ENCODE data around the gene CROCC. TPM values are rescaled to one million over a fixed set of nuclear protein-coding genes. Genes with fewer than 3 reads are reported as not detected.
A peak's percentile ranks its signal among the peaks of the same experiment; 100 is the strongest.

Gene CROCC
- total and polyA plus RNA-seq, 9 of the 15 experiments (the other 6 are each of a cell fraction or from before 2014, with no cell fraction given) = 0.17 to 15.4 (median 7.6) TPM

DNA sequence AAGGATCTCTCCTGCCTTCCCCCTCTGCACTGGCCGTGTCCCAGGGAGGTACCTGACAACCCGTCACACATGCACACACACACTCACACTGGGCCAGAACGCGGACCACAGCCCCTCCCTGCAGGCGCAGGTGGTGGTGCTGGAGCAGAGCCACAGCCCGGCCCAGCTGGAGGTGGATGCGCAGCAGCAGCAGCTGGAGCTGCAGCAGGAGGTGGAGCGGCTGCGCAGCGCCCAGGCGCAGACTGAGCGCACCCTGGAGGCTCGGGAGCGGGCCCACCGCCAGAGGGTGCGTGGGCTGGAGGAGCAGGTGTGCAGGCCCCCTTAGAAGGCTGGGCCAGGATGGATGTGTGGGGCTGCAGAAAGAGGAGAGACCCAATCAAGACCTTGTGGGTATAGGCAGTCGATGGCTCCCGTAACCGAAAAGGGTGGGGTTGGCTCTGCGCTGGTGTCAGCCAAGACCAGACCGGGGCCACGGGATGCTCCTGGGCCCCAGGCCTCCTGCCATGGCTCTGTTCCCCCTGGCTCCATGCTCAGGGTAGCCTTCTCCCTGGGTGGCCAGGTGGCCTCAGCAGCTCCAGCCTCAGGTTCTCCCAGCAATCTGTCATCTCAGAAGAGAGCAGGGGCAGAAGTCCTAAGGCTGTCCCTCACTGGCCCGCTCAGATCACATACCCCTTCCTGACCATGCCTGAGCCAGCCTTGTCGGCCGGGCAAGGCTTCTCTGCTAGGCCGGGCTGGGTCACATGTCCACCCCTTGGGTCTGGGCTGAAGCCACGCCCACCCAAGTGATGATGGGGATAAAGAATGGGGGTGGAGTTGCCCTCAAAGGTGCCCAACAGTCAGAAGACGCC, 49.8 kb downstream of the CROCC start:
- ATAC-seq (peak; percentile 61), FAIRE-seq (no peak), DNase-seq (ENCODE audit: extremely low read depth in 1 of 4, low spot score in 3 of 4) (peak in 3 of 4 experiments; percentile 24 to 65 (median 62))
- no peak overlapping the region for H3K4me3 ChIP-seq
- H3K4me2 ChIP-seq (ENCODE audit: insufficient read depth, low read length) = no peak overlapping the region
- no TSS peak for BruUV-seq (replicated peaks)
- H3K9ac ChIP-seq (ENCODE audit: insufficient read depth in 1 of 2, low read depth in 2 of 2, low read length in 2 of 2) = no peak overlapping the region
- no peaks in the 10 kb centered on the region for H3K36me3 ChIP-seq (ENCODE audit: control insufficient read depth, insufficient read depth, low read length)
- no peak overlapping the region for H2AFZ ChIP-seq (ENCODE audit: low read depth, low read length)
- peaks cover 0 to 56% of the 10 kb centered on the region in 2 experiments; a peak in 2 of 5 replicates for H3K4me1 ChIP-seq (replicated peaks in 1 of 2; ENCODE audit: control insufficient read depth in 2 of 2, insufficient read depth in 2 of 2, low read length in 2 of 2)
- in situ Hi-C loops (cut with MboI) = no loop called here
- no peaks in the 10 kb centered on the region for H3K9me3 ChIP-seq (replicated peaks; ENCODE audit: control insufficient read depth, insufficient read depth, low read depth, low read length)
- ChIA-PET CTCF (ENCODE audit: low intra/inter-chr PET ratio) (no interaction called here), POLR2A (no interaction called here)
- no peaks in the 10 kb centered on the region for H3K9me1 ChIP-seq (ENCODE audit: control insufficient read depth, insufficient read depth, low read length)
- H4K20me1 ChIP-seq (replicated peaks; ENCODE audit: control insufficient read depth, insufficient read depth, low read length) = peaks cover 12% of the 10 kb centered on the region
- intact Hi-C loops (cut with micrococcal nuclease) = no loop called here
- H3K79me2 ChIP-seq (ENCODE audit: control insufficient read depth, insufficient read depth, low read length) = no peaks in the 10 kb centered on the region
- no peak overlapping the region for H3K27ac ChIP-seq (ENCODE audit: extremely low read depth, low read depth, low read length)
- H3K27me3 ChIP-seq (ENCODE audit: control insufficient read depth in 2 of 2, insufficient read depth in 2 of 2, low read length in 2 of 2) = peaks cover 31 to 54% of the 10 kb centered on the region in 2 experiments
- 6% methylated on average over 28 of the region's 28 CpGs for WGBS (ENCODE audit: insufficient coverage, low coverage, missing lambda C conversion rate)
- TF ChIP-seq NRF1 (conservative IDR thresholded peaks at IDR 0.05 in 1 of 2, IDR thresholded peaks at IDR 0.05 in 1 of 2) = peak; percentile 82 to 86
- TF ChIP-seq MYC (IDR thresholded peaks at IDR 0.05; ENCODE audit: low read depth, low read length) = no peak
- no peak for TF ChIP-seq MYC (CRISPR knock-in tag; IDR thresholded peaks at IDR 0.05; ENCODE audit: borderline replicate concordance, low read depth)
- TF ChIP-seq ELF1 (tag; IDR thresholded peaks at IDR 0.05) = no peak
- TF ChIP-seq, protein P1, sequence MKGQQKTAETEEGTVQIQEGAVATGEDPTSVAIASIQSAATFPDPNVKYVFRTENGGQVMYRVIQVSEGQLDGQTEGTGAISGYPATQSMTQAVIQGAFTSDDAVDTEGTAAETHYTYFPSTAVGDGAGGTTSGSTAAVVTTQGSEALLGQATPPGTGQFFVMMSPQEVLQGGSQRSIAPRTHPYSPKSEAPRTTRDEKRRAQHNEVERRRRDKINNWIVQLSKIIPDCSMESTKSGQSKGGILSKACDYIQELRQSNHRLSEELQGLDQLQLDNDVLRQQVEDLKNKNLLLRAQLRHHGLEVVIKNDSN (CRISPR knock-in tag; IDR thresholded peaks at IDR 0.05) = peak; percentile 78
- TF ChIP-seq, protein P2, sequence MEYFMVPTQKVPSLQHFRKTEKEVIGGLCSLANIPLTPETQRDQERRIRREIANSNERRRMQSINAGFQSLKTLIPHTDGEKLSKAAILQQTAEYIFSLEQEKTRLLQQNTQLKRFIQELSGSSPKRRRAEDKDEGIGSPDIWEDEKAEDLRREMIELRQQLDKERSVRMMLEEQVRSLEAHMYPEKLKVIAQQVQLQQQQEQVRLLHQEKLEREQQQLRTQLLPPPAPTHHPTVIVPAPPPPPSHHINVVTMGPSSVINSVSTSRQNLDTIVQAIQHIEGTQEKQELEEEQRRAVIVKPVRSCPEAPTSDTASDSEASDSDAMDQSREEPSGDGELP (CRISPR knock-in tag; IDR thresholded peaks at IDR 0.05; ENCODE audit: borderline replicate concordance) = peak; percentile 49; the same call in 1 of the 2 replicates
- peak; percentile 76; the same call in 1 of the 2 replicates for TF ChIP-seq HDAC6 (IDR thresholded peaks at IDR 0.05; ENCODE audit: low read depth, low read length)
- 0 out of 2 replicates have a peak, but pooled peaks have one; percentile 7 for TF ChIP-seq CBFA2T2 (conservative IDR thresholded peaks at IDR 0.05)
- TF ChIP-seq, protein P3, sequence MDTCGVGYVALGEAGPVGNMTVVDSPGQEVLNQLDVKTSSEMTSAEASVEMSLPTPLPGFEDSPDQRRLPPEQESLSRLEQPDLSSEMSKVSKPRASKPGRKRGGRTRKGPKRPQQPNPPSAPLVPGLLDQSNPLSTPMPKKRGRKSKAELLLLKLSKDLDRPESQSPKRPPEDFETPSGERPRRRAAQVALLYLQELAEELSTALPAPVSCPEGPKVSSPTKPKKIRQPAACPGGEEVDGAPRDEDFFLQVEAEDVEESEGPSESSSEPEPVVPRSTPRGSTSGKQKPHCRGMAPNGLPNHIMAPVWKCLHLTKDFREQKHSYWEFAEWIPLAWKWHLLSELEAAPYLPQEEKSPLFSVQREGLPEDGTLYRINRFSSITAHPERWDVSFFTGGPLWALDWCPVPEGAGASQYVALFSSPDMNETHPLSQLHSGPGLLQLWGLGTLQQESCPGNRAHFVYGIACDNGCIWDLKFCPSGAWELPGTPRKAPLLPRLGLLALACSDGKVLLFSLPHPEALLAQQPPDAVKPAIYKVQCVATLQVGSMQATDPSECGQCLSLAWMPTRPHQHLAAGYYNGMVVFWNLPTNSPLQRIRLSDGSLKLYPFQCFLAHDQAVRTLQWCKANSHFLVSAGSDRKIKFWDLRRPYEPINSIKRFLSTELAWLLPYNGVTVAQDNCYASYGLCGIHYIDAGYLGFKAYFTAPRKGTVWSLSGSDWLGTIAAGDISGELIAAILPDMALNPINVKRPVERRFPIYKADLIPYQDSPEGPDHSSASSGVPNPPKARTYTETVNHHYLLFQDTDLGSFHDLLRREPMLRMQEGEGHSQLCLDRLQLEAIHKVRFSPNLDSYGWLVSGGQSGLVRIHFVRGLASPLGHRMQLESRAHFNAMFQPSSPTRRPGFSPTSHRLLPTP (IDR thresholded peaks at IDR 0.05; ENCODE audit: borderline replicate concordance, extremely low read depth, insufficient read length) = no peak
- TF ChIP-seq, protein P4, sequence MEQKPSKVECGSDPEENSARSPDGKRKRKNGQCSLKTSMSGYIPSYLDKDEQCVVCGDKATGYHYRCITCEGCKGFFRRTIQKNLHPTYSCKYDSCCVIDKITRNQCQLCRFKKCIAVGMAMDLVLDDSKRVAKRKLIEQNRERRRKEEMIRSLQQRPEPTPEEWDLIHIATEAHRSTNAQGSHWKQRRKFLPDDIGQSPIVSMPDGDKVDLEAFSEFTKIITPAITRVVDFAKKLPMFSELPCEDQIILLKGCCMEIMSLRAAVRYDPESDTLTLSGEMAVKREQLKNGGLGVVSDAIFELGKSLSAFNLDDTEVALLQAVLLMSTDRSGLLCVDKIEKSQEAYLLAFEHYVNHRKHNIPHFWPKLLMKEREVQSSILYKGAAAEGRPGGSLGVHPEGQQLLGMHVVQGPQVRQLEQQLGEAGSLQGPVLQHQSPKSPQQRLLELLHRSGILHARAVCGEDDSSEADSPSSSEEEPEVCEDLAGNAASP (IDR thresholded peaks at IDR 0.05) = no peak
- TF ChIP-seq, protein P5, sequence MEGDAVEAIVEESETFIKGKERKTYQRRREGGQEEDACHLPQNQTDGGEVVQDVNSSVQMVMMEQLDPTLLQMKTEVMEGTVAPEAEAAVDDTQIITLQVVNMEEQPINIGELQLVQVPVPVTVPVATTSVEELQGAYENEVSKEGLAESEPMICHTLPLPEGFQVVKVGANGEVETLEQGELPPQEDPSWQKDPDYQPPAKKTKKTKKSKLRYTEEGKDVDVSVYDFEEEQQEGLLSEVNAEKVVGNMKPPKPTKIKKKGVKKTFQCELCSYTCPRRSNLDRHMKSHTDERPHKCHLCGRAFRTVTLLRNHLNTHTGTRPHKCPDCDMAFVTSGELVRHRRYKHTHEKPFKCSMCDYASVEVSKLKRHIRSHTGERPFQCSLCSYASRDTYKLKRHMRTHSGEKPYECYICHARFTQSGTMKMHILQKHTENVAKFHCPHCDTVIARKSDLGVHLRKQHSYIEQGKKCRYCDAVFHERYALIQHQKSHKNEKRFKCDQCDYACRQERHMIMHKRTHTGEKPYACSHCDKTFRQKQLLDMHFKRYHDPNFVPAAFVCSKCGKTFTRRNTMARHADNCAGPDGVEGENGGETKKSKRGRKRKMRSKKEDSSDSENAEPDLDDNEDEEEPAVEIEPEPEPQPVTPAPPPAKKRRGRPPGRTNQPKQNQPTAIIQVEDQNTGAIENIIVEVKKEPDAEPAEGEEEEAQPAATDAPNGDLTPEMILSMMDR (IDR thresholded peaks at IDR 0.05 in 2 of 3, conservative IDR thresholded peaks at IDR 0.05 in 1 of 3; ENCODE audit: insufficient read depth in 2 of 3, low read depth in 1 of 3, low read length in 3 of 3) = peak in 2 of 3 experiments; percentile 31 to 37; a peak in 2 of 6 replicates
- no peak for TF ChIP-seq ZNF717 (CRISPR knock-in tag; IDR thresholded peaks at IDR 0.05)
